GM21786 (cell line): Measurements from ENCODE around the gene FAM187B.
"Not testable (repeated sequence)": the region's sequence is repeated elsewhere in the genome, so short reads cannot be mapped to it uniquely, and the experiment has no call there.

Experiments used
- ATAC-seq: cut with Tn5 transposase; IDR thresholded peaks from one replicate; pipeline ENCODE4 v1.9.1; 2021; ENCODE audit not compliant: unreplicated experiment

Gene FAM187B

GRCh38 chr19:35262101-35262761 is 33.7 kb upstream of the FAM187B start:
- ATAC-seq = no peak

GRCh38 chr19:35261356-35262100 is 33.0 kb upstream of the FAM187B start:
- ATAC-seq = no peak

GRCh38 chr19:35260694-35261304 is 32.3 kb upstream of the FAM187B start:
- ATAC-seq = no peak

- ATAC-seq = no peak
These were observed 28.5 kb upstream of the FAM187B start for GRCh38 chr19:35257113-35257461.

GRCh38 chr19:35256566-35256965 is 28.0 kb upstream of the FAM187B start:
- no peak for ATAC-seq

GRCh38 chr19:35254341-35255297 is 26.1 kb upstream of the FAM187B start:
- ATAC-seq = no peak

- ATAC-seq = no peak
These were observed 25.1 kb upstream of the FAM187B start for GRCh38 chr19:35253316-35254286.

- ATAC-seq = no peak
These were observed 22.9 kb upstream of the FAM187B start for GRCh38 chr19:35251456-35251855.

GRCh38 chr19:35249848-35250711 is 21.5 kb upstream of the FAM187B start:
- no peak for ATAC-seq

GRCh38 chr19:35249146-35249847 is 20.8 kb upstream of the FAM187B start:
- no peak for ATAC-seq

- peak; percentile 63 for ATAC-seq
These were observed 20.0 kb upstream of the FAM187B start, which contains the start of gene LSR for GRCh38 chr19:35248310-35249145. TSS of gene LSR (plus strand) at chr19:35249002. CDS start at chr19:35249023, 21 bp downstream.

GRCh38 chr19:35247526-35248309 is 19.2 kb upstream of the FAM187B start:
- ATAC-seq = peak; percentile 44

- no peak for ATAC-seq
These were observed 18.0 kb upstream of the FAM187B start for GRCh38 chr19:35246466-35247092.

- no peak for ATAC-seq
These were observed 12.9 kb upstream of the FAM187B start for GRCh38 chr19:35241417-35241816.

- ATAC-seq = no peak
These were observed 11.8 kb upstream of the FAM187B start for GRCh38 chr19:35240327-35240726.

GRCh38 chr19:35239597-35239996 is 11.1 kb upstream of the FAM187B start:
- not testable (repeated sequence) for ATAC-seq
